Measurements from ENCODE around the gene PEX5.

- TF ChIP-seq POLR2A (IDR thresholded peaks at IDR 0.05; ENCODE audit: low read length) (peak; percentile 26), GATA1 (IDR thresholded peaks at IDR 0.05; ENCODE audit: low read depth, low read length) (no peak)
These were observed at the start of gene PEX5 for GRCh38 chr12:7189398-7190267.

Data from erythroblast (primary cell).